Measurements from ENCODE around the gene DNAH7. TPM values are rescaled to one million over a fixed set of nuclear protein-coding genes. Genes with fewer than 3 reads are reported as not detected.
A peak's percentile ranks its signal among the peaks of the same experiment; 100 is the strongest.
"Not testable (repeated sequence)": the region's sequence is repeated elsewhere in the genome, so short reads cannot be mapped to it uniquely, and the experiment has no call there.

DNAH7 gene
- 2.0 TPM for total RNA-seq

DNA sequence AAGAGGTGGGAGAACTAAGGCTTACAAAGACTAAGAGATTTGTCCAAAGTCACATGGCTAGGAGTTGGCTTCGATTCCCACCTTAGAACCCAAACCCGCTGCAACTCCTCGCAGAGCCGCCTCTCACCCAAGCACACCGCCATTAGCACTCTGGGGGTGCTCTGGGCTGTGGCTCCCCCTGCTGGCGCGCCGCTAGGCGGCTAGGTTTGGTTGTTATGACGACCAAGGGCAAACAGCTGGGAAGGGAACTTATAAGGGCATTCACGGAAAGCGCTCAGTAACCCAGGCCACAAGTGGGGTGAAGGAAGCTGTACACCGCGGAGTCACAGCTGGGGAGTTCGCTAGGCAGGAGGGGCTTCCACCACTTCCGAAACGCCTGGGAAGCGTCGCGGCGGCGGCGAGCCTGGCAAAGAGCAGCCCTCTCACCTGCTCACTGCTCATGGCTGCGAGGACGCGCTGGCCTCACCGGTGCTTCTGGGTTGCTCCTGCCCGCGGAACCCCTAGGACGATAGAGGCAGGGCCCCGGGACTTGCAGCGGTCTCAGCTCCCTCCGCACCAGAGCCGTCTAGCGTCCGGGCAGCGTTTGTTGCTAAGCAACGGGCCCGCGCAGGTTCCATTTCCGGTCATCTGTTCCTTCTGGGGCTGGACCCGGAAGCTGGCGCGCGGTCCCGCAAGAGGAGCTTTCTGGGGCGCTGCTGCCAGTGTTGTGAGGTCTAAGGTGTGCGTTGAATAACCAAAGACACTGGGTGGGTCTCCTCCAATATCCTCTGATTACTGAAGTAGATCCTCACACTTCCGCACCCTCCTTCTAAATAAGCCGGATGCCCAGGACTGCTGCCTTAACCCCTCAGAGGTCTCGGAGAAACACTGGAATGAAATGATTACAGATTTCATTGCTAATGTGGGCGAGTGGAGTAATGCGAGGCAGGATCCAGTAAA lies at the start of gene DNAH7:
Gene DNAH7 (minus strand): TSS at position 567 of the 939 bp plus-strand sequence. CDS start 126 bp downstream, at position 441.
- DNase-seq = peak; percentile 70

DNA sequence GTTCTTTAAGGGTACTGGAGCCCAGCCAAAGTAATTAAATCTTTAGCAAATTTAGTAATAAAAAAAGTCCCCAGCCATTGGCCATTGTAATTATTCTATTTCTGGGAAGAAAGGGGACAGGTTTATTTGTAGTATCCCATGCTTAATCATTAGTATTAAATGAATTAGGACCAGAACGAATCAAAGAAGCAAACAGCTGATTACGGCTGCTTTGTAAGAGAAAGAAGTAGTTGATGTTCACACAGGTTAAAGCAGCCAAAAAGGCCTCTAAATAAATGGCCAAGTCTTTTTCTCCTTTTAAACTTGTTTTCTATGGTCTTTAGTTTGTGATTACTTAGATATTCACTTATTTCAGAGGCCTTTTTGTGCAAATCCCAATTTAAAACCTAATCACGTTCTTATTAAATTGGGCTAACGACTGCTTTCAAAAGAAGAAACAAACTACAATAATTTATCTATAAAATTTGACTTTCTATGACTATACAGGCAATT lies 48.6 kb upstream of the DNAH7 start:
- DNase-seq = no peak

DNA sequence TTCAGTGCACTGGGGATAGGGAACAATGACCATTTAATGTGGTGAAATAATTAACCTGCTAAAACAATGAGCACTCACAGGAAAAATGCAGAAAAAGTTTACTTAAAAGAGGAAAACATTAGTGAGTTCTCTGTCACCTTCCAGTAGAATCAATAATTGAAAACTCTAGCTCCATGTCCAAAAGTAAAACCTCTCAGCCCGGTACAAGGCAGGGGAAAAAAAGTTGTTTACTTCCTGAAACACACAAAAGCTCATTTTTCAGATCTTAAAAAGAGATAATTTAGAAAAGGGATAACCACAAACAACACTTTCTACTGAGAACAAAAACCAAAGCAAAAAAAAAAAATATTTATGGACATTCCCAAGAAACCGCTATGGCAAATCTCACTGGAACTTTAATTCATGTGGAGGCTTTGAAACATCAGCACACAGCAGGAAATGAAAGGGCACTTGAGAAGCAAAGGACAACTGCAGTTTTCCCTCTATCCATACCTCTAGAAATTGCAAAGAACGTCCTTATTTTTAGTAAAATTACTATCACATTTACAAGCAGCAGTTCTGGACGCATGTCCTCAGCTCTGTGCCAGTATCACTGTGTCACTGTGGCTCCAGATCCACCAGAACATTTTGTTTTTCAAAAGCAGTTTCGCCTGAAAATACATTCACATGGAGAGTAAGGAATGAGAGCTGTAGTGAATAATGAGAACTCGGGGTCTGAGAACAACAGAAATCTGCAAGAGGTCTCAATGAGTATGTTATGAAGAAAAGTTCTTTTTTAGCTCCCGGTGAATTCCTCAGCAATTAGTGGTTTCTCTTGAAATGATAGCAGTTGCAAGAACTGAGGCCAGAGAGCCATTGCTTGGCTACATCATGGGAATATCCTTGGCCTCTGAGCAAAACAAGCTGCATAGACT lies 44.7 kb upstream of the DNAH7 start:
- DNase-seq = no peak

DNA sequence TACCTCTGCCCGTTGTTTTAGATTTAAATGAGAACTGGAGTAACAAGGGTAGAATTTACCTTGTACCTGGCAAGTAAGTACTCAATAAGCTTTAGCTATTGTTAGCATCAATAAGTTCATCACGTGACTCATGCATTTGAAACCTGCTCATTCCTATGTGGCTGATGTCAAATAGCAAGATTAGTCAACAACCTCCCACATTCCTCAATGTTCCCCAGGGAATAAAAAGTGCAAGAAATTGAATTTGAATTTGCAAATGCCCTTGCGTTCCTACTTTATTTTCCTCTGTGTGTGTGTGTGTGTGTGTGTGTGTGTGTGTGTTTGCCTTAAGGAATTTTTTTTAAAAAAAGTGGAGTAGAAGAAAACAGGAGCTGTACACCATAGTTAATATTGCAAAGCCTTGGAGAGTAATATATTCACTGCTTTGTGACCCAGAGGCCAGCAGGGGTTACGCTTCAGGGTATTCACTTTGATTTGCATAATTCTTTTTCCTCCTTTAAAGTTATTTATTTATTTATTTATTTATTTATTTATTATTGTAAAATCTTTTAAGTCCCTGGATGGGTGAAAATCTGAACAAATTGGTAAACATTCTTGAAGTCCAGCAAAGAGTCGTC lies 43.9 kb upstream of the DNAH7 start:
- DNase-seq = no peak

DNA sequence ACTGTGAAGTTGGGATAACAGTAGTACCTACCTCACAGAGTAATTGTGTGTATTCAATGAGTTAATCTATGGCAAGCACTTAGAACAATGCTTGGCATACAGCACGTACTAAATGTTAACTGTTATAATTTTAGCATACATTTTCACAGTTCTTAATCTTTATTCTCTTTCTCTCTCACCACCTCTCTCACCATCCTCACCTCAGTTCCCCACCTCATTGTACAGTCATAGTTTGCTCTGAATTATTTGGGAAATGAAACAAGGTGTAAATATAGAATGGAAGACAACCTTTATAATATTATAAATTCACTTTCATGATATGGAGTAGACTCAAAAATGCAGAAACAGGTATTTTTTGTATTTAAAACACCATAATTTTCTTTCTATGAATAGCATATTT lies 40.0 kb upstream of the DNAH7 start:
- DNase-seq = no peak

DNA sequence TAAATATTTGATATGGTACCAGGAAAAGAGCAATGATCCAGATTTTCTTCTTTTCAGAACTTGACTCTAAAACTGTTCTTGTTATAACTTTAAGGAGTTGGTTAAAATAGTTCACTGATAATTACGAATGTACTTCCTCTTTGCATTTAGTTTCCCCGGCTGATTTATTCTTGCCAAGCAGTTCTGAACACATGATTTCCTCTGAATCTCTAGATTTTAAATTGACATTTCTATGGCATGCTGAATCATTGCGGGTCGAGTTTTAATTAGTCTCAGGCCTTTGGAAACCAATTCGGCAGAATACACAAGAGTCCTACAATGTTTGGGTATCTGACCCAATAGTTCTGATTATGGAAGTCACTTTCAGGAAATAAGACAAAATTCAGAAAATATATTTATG lies 37.3 kb upstream of the DNAH7 start:
- no peak for DNase-seq

DNA sequence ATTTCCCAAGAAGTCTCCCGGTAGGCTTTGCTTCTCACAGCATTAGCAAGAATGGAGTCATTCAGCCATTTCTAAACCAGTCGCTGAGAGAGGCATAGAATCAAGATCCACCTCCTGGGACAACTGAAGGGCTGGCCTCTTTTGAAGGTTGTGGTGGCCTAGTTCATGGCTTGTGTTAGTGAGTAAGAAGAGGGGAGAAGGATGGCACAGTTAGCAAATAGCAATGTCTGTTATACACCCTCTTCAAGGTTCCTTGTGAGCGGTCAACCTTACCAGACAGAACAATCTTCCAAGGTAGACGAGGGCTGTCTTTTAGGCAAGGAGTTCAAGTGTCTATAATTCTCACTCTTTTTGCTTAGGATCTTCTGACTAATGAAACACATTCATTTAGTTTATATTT lies 35.4 kb upstream of the DNAH7 start:
- DNase-seq = no peak

DNA sequence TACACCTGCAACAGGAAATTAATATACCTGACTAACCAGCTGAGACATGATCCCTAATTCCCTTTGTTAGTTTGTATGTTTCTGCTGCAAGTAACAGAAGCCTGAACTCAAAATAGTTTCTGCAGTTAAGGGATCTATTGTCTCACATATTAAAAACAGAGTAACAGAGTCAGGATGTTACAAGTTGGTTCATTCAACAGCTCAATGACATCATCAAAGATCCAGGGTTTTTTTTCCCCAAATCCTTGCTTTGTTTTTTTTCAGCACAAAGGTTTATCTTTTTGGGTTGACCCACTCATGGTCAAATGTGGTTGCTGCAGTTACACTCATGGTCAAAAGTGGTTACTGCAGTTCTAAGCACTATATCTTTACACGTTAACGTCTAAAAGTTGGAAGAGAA lies 35.0 kb upstream of the DNAH7 start:
- no peak for DNase-seq

DNA sequence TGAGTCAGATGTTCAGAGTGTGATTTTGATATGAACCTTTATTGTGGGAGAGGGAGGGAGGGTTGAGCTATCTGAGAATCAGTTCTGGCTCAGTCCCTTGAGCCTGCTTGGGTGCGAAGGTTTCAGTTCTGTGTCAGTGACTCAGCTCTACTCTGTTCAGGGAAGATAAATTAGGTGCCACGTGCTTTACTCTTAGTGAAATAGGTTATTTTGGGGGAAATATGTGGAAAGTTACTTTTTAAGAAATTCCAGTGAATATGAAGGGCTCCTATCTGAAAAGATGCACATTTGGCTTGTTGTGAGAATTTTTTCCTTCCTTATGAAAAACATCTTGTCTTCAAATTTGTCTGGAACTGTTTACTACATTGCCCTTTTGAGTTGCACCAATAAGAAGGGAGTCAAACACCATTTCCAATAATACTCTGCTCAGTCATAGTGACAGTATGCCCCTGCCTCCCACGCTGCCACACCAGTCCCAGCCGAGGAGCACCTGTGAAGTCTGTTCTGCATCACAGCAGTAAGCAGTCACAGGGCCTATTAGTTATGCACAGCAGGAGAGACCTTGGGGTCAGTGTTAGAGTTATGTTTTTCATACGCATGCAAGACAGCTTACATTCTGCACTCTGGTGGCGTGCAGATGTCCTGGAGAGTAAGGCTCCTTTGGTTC lies 32.8 kb upstream of the DNAH7 start:
- no peak for DNase-seq

DNA sequence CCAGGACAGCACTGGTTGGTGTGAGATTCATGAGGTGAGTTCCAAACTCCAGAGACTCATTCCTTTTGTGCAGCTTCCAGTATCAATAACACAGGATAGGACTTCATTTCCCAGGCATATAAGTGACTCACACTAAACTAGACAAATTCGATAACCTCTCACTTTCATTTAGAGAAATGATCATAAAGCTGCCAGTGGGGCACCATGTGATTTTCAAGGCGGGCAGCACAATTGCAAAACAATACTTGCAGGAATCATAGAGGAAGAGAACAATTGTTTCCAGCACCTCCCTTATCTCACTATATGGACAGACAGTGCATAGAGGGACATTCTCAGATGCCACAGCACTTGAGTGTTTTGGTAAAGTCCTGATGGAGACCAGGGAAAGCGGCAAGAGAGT lies 31.3 kb upstream of the DNAH7 start:
- DNase-seq = no peak

DNA sequence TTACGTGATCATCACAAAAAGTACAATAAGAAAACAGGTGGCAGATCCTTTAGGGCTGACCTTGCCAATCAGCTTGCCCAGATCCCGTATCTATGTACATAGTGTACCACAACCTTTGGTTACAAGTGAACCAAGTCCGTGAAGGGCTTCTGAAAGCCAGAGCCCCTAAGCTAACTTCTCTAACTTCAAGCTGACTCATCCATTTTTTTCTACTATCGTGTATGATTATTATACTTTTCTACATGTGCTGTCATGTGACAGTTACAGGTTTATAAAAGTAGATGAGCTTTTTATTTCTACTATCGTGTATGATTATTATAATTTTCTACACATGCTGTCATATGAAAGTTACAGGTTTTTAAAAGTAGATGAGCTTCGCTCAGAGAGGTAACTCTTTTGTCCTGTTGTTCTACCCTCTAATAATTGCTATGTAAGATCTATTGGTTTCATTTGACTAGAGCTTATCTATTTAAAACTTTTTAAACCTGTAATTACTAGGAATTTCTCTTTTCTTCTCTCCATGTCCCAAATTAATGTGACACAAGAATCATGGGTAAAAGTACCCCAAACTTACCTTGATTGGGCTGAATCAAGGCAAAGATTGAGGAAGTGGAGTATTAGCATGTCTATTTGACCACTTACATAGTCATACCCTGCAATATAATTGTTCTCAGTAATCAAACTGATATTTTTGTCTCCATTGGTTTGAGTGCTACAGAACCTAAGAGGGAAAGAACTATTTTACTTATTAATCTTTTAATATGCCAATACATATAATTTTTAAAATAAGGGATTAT lies 29.4 kb upstream of the DNAH7 start:
- no peak for DNase-seq

DNA sequence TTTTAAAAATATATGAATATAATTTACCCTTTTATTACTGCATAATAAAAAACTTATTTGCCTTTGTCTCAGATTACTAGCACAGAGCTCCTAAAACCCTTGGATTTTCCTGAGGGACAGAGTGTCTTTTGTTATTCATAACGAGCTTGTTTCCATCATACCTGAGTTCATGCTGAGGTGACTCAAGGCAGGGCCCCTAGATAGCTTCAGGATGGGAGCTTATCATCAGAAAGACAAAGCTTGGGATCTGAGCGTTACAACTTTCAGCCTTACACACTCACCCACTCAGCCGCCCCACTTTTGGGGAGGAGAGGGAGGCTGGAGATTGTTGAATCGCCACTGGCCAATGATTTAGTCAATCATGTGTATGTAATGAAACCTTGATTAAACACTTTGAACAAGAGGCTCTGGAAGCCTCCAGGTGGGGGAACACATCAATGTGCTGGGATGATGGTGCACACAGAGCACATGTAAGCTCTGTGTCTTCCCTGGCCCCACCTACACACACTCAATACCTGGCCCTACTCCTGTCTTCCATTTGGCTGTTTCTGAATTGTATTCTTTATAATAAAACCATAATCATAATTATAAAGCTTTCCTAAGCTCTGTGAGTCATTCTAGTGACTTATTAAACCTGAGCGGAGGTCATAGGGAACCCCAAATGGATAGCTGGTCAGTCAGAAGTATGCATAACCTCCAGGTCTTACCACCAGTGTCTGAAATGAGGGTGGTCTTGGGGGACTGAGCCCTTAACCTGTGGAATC lies 28.5 kb upstream of the DNAH7 start:
- DNase-seq = no peak

DNA sequence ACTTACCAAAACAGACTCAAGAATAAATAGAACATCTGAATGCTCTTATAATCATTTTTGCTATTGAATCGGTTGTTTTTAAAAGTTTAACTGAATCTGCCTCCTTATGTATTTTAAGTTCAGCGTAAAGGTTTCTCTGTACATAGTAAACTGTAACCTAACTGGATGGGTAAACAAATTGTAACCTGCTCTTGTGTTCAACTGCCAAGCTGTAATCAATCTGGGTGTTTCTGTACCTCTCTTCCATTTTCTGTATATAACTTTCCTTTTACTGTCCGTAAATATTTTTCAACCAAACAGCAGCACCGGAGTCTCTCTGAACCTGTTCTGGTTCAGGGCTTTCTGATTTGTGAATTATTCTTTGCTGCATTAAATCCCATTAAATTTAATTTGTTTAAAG lies 27.6 kb upstream of the DNAH7 start:
- DNase-seq = no peak

DNA sequence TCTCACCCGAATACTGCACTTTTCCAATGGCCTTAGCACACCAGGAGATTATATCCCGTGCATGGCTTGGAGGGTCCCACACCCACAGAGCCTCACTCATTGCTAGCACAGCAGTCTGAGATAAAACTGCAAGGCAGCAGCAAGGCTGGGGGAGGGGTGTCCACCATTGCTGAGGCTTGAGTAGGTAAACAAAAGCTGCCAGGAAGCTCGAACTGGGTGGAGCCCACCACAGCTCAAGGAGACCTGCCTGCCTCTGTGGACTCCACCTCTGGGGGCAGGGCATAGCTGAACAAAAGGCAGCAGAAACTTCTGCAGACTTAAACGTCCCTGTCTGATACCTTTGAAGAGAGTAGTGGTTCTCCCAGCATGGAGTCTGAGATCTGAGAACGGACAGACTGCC lies 20.8 kb upstream of the DNAH7 start:
- DNase-seq = not testable (repeated sequence)

DNA sequence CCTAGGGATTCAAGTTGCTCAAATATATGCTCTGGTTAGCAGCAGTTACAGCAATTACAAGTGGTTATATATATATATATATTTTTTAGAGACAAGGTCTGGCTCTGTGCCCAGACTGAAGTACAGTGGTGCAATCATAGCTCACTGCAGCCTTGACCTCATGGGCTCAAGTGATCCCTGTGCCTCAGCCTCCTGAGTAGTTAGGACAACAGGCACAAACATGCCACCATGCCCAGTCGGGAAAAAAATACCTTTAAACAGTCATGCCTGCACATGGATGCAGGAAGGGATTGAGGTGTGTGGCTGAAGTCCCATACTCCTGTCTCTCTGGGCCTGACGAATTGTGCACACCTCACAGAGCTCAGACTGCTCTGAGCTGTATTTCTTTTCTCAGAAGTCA lies 19.6 kb upstream of the DNAH7 start:
- no peak for DNase-seq

DNA sequence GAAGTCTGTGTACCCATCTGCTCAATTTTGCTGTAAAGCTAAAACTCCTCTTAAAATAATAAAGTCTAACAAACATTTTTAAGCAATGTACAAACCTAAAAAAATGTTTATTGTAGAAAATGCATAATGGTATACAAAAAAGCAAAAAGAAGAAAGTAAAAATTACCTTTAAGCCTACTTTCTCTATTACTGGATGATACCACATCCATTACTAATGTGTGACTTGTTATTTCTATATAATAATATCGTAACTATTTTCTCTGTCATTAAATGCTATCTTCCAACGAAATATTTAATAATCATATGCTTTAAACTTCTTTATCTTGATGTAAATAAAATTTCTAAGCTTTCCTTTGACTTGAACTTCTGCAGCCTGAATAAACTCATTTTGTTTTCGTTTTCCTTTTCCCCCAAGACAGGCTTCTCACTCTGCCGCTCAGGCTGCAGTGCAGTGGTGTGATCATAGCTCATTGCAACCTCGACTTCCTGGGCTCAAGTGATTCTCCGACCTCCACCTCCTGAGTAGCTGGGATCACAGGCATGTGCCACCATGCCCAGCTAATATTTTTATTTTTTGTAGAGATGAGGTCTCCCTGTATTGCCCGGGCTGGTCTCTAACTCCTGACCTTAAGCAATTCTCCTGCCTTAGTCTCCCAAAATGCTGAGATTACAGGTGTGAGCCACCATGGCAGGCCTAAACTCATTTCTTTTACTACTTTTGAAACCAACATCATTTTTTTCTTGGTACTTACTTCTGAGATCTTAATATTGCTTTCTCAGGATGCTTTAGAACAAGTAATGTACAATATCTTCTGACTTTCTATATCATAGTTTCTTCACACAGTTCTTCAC lies 18.1 kb upstream of the DNAH7 start:
- DNase-seq = no peak

DNA sequence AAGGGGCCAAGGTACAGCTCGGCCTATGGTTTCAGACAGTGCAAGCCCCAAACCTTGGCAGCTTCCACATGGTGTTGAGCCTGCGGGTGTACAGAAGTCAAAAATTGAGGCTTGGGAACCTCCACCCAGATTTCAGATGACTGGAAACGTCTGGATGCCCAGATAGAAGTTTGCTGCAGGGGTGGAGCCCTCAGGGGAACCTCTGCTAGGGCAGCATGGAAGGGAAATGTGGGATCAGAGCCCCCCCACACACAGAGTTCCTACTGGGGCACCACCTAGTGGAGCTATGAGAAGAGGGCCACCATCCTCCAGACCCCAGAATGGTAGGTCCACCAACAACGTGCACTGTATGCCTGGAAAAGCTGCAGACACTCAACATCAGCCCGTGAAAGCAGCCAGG lies 15.0 kb upstream of the DNAH7 start:
- DNase-seq = no peak

DNA sequence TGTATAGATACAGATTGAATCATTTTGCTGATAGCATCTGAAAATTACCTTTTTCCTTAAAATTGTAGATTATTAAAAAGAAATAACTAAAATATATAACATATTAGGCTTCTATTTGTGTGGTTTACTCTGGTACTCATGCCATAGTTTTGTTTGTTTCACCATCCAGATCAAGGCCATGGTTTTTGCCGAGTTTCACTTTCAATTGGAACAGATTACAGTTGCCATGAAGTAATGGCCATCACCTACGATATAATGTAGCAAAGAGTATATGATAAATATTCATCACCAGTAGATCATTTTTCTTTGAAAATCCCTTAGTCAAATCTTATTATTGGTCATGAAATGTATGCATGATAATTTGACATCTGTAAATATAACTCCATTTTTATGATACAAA lies 11.9 kb upstream of the DNAH7 start:
- no peak for DNase-seq

DNA sequence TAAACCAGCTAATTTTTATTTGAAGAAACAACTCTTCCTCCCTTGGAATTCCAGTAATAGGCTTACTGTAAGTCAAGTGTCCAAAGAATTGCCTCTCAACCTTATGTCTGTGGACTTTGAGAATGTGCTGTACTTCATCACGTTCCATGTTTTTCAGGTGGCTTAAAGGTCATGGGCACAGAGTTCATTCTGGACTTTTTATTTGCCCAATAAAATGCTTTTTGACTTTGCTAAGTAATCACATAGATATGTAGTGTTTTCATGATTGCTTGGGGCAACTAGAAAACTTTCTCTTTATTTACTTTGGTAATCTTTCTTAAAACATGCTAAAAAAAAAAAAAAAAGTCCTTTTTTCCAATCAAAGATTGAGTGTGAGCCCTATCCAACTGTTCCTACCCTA lies 10.4 kb upstream of the DNAH7 start:
- DNase-seq = no peak
